ENCODE results near the gene MYH9. TPM values are rescaled to one million over a fixed set of nuclear protein-coding genes. Genes with fewer than 3 reads are reported as not detected.
A peak's percentile ranks its signal among the peaks of the same experiment; 100 is the strongest.

The MYH9 gene
- total and polyA plus RNA-seq, 2 experiments from 2014 or later: 58.4 to 233 TPM

DNA sequence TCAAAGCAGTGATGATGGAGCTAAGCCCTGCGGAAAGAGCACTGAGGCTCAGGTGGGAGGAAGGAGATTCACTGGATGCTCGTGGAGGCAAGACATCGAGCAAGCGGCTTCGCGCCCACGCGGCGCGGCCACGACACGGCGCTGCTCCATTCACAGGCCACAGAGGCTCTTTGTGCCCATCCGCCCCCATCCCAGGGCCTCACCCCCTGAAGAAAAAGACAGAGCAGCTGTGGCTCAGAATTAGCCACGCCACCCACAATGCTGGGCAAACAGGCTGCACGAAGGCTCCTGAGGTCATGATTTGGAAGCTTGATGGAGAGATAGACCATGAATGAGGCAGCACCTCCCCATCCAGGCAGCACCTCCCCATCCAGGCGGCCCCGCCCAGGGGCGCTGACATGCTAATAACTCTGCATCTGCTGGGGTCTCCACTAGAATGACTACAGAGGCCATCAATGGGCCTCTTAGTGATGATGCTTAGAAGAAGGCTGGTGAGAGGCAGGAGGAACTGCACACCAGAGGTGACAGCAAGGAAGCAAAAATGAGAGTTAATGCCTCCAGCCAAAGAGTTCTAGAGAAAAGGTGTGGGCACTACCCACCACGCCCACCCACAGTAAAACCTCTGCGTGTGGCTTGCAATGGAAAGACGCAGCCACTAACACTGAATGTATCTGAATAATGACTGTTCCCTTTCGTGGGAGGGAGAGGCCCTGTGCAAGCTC, 43.5 kb downstream of the MYH9 start (continued):
- no peak for TF ChIP-seq EZH2 (IDR thresholded peaks at IDR 0.05; ENCODE audit: low read depth, unreplicated experiment)
- no peak for TF ChIP-seq JUNB (IDR thresholded peaks at IDR 0.05; ENCODE audit: unreplicated experiment)
- TF ChIP-seq EZH2phosphoT487 (IDR thresholded peaks at IDR 0.05; ENCODE audit: unreplicated experiment): no peak
- no peak for TF ChIP-seq ZNF331 (CRISPR knock-in tag; IDR thresholded peaks at IDR 0.05; ENCODE audit: low read depth)
- no peak for TF ChIP-seq CTCF (conservative IDR thresholded peaks at IDR 0.05; ENCODE audit: low read depth in 2 of 2)
- TF ChIP-seq ZNF114 (CRISPR knock-in tag; IDR thresholded peaks at IDR 0.05): no peak

GRCh38 chr22:36343720-36344105, 44.1 kb downstream of the MYH9 start:
- Mint-ChIP-seq H3K27ac (peak overlapping the region; percentile 53; the same call in 1 of the 2 replicates), H3K4me1 (peaks cover 30% of the 10 kb centered on the region), H3K27me3 (ENCODE audit: insufficient read depth, low read depth, poor library complexity) (peaks cover 7% of the 10 kb centered on the region), H3K9me3 (no peaks in the 10 kb centered on the region), H3K4me3 (no peak overlapping the region), H3K36me3 (ENCODE audit: low read depth) (peaks cover 61% of the 10 kb centered on the region)
- Histone ChIP-seq H3K79me2 (replicated peaks; ENCODE audit: insufficient read depth) (peaks cover 77% of the 10 kb centered on the region), H3K9me2 (ENCODE audit: insufficient read depth) (no peaks in the 10 kb centered on the region), H3K4me1 (ENCODE audit: insufficient read depth) (peaks cover 20% of the 10 kb centered on the region), H3K27ac (ENCODE audit: low read depth) (peak overlapping the region; percentile 66; the same call in 1 of the 2 replicates), H3K36me3 (ENCODE audit: insufficient read depth) (peaks cover 35% of the 10 kb centered on the region), H3K27me3 (ENCODE audit: insufficient read depth) (no peaks in the 10 kb centered on the region), H3K4me3 (no peak overlapping the region), H2AFZ (no peak overlapping the region), H4K20me1 (replicated peaks; ENCODE audit: insufficient read depth) (peaks cover 24% of the 10 kb centered on the region), H3K4me2 (no peak overlapping the region), H3F3A (replicated peaks; ENCODE audit: low read depth) (peaks cover 3% of the 10 kb centered on the region; the same call in 1 of the 2 replicates)
- ATAC-seq: no peak
- DNase-seq (ENCODE audit: low spot score): no peak
- TF ChIP-seq STAT1 (IDR thresholded peaks at IDR 0.05; ENCODE audit: unreplicated experiment): no peak
- no peak for TF ChIP-seq JUNB (IDR thresholded peaks at IDR 0.05; ENCODE audit: unreplicated experiment)
- TF ChIP-seq CREB1 (CRISPR knock-in tag; IDR thresholded peaks at IDR 0.05; ENCODE audit: low read depth): no peak

DNA sequence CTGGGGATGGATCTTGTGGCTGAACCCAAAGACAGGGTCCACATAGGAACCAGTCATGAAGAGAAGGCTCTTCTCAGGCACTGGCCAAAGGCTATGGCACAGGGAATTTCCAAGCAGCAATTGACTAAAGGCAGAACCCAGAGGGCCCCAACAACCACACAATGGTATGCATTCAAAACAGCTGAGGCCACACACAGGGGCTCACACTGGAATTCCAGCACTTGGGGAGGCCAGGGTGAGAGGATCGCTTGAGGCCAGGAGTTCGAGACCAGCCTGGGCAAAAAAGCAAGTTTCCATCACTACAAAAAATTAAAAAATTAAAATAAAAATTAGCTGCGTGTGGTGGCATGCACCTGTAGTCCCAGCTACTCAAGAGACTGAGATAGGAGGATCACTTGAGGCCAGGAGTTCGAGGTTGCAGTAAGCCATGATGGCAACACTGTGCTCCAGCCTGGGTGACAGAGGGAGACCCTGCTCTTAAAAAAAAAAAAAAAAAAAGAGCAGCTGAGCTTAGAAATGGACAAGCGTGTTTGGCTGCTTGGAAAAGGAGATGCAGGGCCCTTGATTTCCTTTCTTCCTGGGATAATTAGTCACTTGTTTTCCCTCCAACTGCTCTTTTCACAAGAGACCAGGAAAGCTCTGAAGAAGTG, 44.6 kb downstream of the MYH9 start:
- Histone ChIP-seq H3K4me2 (no peak overlapping the region), H3K27me3 (ENCODE audit: insufficient read depth) (no peaks in the 10 kb centered on the region), H3K79me2 (replicated peaks; ENCODE audit: insufficient read depth) (peaks cover 77% of the 10 kb centered on the region), H3F3A (replicated peaks; ENCODE audit: low read depth) (peaks cover 3% of the 10 kb centered on the region; the same call in 1 of the 2 replicates), H4K20me1 (replicated peaks; ENCODE audit: insufficient read depth) (peaks cover 27% of the 10 kb centered on the region), H3K27ac (ENCODE audit: low read depth) (peak overlapping the region; percentile 66; the same call in 1 of the 2 replicates), H3K36me3 (ENCODE audit: insufficient read depth) (peaks cover 39% of the 10 kb centered on the region), H2AFZ (no peak overlapping the region), H3K4me3 (no peak overlapping the region), H3K9me2 (ENCODE audit: insufficient read depth) (no peaks in the 10 kb centered on the region), H3K4me1 (ENCODE audit: insufficient read depth) (peaks cover 20% of the 10 kb centered on the region)
- Mint-ChIP-seq H3K27ac (peak overlapping the region; percentile 53; the same call in 1 of the 2 replicates), H3K36me3 (ENCODE audit: low read depth) (peaks cover 65% of the 10 kb centered on the region), H3K4me3 (no peak overlapping the region), H3K27me3 (ENCODE audit: insufficient read depth, low read depth, poor library complexity) (peaks cover 7% of the 10 kb centered on the region), H3K9me3 (no peaks in the 10 kb centered on the region), H3K4me1 (peaks cover 30% of the 10 kb centered on the region)
- ATAC-seq (no peak), DNase-seq (ENCODE audit: low spot score) (no peak)
- TF ChIP-seq JUNB (IDR thresholded peaks at IDR 0.05; ENCODE audit: unreplicated experiment) (no peak), ZNF114 (CRISPR knock-in tag; IDR thresholded peaks at IDR 0.05) (no peak), STAT1 (IDR thresholded peaks at IDR 0.05; ENCODE audit: unreplicated experiment) (no peak), POLR2AphosphoS5 (IDR thresholded peaks at IDR 0.05; ENCODE audit: low read depth) (no peak), EZH2 (IDR thresholded peaks at IDR 0.05; ENCODE audit: low read depth, unreplicated experiment) (no peak)
- TF ChIP-seq, protein P1, sequence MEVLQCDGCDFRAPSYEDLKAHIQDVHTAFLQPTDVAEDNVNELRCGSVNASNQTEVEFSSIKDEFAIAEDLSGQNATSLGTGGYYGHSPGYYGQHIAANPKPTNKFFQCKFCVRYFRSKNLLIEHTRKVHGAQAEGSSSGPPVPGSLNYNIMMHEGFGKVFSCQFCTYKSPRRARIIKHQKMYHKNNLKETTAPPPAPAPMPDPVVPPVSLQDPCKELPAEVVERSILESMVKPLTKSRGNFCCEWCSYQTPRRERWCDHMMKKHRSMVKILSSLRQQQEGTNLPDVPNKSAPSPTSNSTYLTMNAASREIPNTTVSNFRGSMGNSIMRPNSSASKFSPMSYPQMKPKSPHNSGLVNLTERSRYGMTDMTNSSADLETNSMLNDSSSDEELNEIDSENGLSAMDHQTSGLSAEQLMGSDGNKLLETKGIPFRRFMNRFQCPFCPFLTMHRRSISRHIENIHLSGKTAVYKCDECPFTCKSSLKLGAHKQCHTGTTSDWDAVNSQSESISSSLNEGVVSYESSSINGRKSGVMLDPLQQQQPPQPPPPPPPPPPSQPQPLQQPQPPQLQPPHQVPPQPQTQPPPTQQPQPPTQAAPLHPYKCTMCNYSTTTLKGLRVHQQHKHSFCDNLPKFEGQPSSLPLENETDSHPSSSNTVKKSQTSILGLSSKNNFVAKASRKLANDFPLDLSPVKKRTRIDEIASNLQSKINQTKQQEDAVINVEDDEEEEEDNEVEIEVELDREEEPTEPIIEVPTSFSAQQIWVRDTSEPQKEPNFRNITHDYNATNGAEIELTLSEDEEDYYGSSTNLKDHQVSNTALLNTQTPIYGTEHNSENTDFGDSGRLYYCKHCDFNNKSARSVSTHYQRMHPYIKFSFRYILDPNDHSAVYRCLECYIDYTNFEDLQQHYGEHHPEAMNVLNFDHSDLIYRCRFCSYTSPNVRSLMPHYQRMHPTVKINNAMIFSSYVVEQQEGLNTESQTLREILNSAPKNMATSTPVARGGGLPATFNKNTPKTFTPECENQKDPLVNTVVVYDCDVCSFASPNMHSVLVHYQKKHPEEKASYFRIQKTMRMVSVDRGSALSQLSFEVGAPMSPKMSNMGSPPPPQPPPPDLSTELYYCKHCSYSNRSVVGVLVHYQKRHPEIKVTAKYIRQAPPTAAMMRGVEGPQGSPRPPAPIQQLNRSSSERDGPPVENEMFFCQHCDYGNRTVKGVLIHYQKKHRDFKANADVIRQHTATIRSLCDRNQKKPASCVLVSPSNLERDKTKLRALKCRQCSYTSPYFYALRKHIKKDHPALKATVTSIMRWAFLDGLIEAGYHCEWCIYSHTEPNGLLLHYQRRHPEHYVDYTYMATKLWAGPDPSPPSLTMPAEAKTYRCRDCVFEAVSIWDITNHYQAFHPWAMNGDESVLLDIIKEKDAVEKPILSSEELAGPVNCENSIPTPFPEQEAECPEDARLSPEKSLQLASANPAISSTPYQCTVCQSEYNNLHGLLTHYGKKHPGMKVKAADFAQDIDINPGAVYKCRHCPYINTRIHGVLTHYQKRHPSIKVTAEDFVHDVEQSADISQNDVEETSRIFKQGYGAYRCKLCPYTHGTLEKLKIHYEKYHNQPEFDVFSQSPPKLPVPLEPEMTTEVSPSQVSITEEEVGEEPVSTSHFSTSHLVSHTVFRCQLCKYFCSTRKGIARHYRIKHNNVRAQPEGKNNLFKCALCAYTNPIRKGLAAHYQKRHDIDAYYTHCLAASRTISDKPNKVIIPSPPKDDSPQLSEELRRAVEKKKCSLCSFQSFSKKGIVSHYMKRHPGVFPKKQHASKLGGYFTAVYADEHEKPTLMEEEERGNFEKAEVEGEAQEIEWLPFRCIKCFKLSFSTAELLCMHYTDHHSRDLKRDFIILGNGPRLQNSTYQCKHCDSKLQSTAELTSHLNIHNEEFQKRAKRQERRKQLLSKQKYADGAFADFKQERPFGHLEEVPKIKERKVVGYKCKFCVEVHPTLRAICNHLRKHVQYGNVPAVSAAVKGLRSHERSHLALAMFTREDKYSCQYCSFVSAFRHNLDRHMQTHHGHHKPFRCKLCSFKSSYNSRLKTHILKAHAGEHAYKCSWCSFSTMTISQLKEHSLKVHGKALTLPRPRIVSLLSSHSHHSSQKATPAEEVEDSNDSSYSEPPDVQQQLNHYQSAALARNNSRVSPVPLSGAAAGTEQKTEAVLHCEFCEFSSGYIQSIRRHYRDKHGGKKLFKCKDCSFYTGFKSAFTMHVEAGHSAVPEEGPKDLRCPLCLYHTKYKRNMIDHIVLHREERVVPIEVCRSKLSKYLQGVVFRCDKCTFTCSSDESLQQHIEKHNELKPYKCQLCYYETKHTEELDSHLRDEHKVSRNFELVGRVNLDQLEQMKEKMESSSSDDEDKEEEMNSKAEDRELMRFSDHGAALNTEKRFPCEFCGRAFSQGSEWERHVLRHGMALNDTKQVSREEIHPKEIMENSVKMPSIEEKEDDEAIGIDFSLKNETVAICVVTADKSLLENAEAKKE (CRISPR knock-in tag; IDR thresholded peaks at IDR 0.05): no peak
